Measurements from ENCODE around the gene NIN.
A peak's percentile ranks its signal among the peaks of the same experiment; 100 is the strongest.

NIN gene

GRCh38 chr14:50728836-50729235 lies 102.1 kb downstream of the NIN start:
- in situ Hi-C loops (cut with HindIII; ENCODE audit: low pct_ligation_motif_present, low sequenced_read_pairs), result no loop called here
- TF ChIP-seq CTCF (IDR thresholded peaks at IDR 0.05; ENCODE audit: low read depth, low read length, missing control alignments), result no peak
- H3K36me3 ChIP-seq (replicated peaks), result peaks cover 27% of the 10 kb centered on the region
- no peak for DNase-seq
- H3K27me3 ChIP-seq (replicated peaks), result no peaks in the 10 kb centered on the region
- no peak overlapping the region for H3K27ac ChIP-seq
- H3K4me3 ChIP-seq (ENCODE audit: low read depth, low read length), result no peak overlapping the region

DNA sequence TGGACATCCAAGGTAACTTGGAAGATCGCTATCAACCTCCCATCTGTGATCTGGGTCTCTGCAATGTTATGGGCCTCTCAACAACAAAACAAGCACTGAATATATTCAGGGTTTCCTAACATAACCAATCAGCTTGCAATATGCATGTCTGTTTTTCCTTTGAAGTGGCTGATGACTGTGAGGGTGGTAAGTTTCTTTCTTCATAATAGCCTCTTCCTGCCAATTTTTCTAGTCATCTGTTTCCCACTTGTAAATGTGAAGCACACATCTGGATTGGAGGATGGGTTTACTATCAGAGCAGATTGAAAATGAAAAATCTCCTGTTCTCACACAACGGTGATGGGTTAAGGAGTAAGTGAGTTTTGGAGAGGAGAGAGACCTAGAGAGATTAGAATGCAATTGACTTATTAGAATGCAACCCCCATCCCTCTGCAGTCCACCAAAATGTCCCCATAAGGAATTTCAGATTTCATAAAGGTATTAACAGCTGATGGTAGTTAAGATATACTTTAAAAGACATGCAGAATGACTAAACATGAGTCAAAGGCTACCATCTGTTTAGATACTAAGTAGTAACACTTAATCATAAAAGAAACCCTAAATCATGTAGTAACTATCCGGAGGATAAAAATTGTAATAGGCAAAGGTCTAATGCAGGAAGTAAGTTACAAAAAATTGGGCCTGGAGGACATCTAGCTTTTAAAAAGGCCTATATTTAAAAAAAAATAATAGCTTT lies 104.4 kb downstream of the NIN start:
- in situ Hi-C loops (cut with HindIII; ENCODE audit: low pct_ligation_motif_present, low sequenced_read_pairs), result no loop called here
- peak; percentile 1 for DNase-seq
- no peak overlapping the region for H3K27ac ChIP-seq

GRCh38 chr14:50725761-50726160 lies 105.2 kb downstream of the NIN start:
- TF ChIP-seq CTCF (IDR thresholded peaks at IDR 0.05; ENCODE audit: low read depth, low read length, missing control alignments), result no peak
- peaks cover 31% of the 10 kb centered on the region for H3K36me3 ChIP-seq (replicated peaks)
- H3K27me3 ChIP-seq (replicated peaks), result no peaks in the 10 kb centered on the region
- H3K27ac ChIP-seq, result no peak overlapping the region
- in situ Hi-C loops (cut with HindIII; ENCODE audit: low pct_ligation_motif_present, low sequenced_read_pairs), result no loop called here
- H3K4me3 ChIP-seq (ENCODE audit: low read depth, low read length), result no peak overlapping the region
- no peak for DNase-seq

More for the DNA sequence above, 104.4 kb downstream of the NIN start:
- no peak for TF ChIP-seq CTCF (IDR thresholded peaks at IDR 0.05; ENCODE audit: low read depth, low read length, missing control alignments)
- Histone ChIP-seq H3K4me3 (ENCODE audit: low read depth, low read length) (no peak overlapping the region), H3K27me3 (replicated peaks) (no peaks in the 10 kb centered on the region), H3K36me3 (replicated peaks) (peaks cover 31% of the 10 kb centered on the region)

DNA sequence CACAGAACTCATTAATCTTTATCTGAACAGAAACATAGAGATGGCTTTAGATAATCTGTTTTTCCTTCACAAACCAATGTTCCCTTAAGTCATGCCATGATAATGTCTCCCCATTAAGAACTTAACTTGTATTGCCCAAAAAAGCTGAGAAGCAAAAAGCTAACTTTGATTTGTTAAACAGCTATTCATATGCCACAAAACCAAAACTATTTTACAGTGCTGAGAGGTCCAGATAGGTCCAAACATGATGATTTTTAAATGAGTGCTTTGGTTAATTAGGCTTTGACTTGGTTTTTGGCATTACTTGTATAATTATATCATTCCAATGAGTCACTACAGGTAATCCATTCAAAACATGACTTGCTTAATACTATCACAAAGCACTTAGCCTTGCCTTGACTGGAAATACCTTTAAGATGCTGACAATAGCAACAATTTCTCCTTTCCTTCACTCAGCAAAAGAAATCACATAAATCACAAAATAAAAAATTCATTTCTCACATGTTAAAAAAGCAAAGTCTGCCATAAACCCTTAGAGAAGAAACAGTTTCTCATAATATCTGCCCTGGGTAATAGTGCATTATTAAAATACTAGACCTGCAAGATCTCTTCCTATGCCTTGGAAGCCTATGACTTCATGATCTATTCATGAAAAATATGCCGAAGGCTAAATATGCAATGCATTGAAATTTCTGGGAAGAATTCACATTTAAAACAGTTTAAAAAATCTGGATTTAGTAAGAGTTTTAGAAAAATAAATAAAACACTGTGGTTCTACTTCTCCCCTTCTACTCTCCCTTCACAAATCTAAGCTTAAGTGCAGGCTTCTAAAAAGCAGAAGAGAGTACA lies 110.8 kb downstream of the NIN start:
- TF ChIP-seq CTCF (IDR thresholded peaks at IDR 0.05; ENCODE audit: low read depth, low read length, missing control alignments), result no peak
- Histone ChIP-seq H3K4me3 (ENCODE audit: low read depth, low read length) (no peak overlapping the region), H3K27me3 (replicated peaks) (no peaks in the 10 kb centered on the region), H3K27ac (no peak overlapping the region), H3K36me3 (replicated peaks) (peaks cover 12% of the 10 kb centered on the region)
- in situ Hi-C loops (cut with HindIII; ENCODE audit: low pct_ligation_motif_present, low sequenced_read_pairs), result no loop called here
- DNase-seq, result no peak

DNA sequence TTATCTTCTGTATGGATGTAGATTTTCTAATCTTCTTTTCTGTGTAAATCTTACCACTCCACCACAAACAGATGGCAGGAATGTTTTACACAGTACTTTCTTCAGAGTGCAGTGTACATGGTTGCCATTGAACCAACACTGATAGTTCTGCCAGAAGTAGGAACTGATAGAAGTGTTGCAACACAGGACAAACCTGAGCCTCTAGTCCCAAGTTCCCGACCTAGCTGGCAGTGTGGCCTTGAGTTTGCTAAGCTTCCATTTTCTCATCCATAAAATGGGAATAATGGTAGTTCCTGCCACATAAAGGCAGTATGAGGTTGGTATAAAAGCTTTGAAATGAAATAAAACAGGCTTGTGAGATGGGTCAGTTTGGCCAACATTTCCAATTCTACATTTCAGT lies 112.0 kb downstream of the NIN start:
- in situ Hi-C loops (cut with HindIII; ENCODE audit: low pct_ligation_motif_present, low sequenced_read_pairs), result no loop called here
- H3K36me3 ChIP-seq (replicated peaks), result peaks cover 4% of the 10 kb centered on the region
- no peak overlapping the region for H3K27ac ChIP-seq
- no peak overlapping the region for H3K4me3 ChIP-seq (ENCODE audit: low read depth, low read length)
- DNase-seq, result no peak
- H3K27me3 ChIP-seq (replicated peaks), result no peaks in the 10 kb centered on the region
- no peak for TF ChIP-seq CTCF (IDR thresholded peaks at IDR 0.05; ENCODE audit: low read depth, low read length, missing control alignments)
